Fibroblast of skin of scalp (primary cell): ENCODE data around the gene STARD10.

Source experiments
- DNase-seq: peaks from one replicate; pipeline ENCODE4 v3.0.0-alpha.2; 2013

STARD10 gene

DNA sequence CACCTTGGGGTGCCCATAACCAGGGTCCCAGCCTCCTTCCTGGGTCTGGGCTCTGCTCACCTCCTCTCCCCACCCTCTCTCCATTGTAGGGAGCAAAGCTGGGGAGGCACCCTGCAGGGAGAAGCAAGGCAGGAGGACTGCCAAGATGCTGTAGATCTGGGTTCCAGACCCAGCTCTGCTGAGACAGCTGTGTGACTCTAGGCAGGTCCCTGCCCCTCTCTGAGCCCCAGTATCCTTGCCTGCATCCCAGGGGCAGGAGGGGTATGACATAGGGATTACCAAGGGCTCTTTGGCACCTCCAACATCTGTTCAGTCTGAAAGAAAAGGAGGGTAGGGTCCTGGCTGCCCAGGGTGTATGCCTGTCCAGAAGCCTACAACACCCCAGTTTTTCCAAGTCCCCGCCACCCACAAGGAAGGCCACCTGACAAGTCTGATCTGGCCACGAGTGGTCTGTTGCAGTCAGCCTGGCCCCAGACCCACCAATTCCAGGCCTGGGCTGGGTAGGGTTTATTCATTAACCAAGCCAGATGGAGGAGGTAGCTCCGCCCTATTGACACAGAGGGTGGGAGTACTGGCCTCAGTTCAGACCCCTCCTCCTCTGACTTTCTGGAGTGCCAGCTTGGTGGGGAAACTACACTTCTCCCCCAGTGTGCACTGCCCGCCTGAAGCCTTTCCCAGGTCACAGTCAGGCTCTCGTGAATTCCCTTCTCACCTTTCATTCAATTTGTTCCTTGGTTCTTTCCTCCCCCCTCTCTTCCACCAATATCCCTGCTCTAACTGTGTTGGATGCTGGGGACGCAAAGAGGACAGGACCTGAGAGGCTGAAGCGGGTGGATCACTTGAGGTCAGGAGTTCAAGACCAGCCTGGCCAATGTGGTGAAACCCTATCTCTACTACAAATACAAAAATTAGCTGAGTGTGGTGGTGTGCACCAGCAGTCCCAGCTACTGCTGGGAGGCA is 15.0 kb downstream of the STARD10 start:
- no peak for DNase-seq

DNA sequence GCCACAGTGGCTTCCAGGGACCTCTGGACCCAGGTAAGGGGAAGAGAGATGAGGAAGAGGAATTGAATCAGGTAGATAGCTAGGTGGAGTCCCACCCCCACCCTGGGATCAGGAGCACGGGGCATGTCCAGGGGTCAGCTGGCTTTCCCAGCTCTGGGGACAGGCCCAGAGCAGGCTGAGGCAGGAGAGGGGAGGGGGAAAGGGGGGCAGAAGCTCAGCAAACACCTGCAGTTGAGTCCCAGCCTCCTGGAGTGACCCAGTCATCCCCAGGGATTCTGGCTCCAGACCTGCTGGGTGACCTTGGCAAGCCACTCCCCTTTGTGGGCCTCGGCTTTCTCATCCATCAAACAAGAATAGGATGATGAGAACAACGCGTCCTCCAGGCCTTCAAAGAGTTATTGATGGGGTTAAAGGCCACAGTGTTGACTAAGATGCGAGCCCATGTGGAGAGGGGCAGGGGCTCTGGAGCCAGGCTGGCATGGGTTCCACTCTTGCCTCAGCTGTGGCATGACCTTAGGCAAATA is 16.0 kb downstream of the STARD10 start:
- DNase-seq = no peak

DNA sequence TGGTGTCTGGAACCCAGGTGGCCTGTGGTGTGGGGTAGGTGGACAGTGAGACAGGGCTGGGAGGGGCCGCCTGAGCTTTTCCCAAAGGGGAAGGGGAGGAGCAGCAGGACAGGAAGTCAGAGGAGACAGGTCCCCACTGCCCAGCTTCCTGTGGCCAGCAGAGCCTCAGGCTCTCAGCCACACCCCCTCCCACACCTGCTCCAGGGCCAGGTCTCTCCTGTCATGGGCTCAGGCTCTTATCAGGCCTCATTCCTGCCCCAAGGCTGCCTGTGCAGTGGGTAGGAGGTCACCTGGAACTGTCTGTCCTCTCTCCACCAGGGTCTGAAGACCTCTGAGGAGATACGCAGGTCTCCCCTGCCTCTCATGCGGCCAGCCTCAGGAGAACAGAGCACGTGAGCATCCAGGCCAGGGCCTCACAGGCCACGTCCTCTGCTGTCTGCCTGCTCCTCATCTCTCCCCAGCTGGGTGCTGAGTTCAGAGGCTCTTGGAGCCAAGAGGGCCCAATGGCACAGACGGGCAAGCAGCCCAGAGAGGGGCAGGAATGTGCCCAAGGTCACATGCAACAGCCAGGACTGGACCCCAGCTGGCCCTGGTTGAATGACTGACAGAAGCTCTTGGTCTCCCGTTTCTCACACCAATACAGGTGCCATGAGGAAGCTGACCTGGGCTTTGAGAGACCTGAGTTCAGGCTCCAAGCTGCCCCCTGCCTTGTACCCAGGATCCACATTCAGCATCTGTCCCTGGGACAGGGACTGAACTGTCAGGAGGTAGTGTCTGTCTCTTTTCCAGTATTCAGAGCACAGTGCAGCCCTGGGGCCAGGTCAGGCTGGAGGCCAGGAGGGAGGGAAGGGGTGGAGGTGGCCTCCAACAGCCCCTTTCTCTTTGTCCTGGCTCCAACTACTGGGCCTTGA is 16.7 kb downstream of the STARD10 start:
- DNase-seq = no peak

DNA sequence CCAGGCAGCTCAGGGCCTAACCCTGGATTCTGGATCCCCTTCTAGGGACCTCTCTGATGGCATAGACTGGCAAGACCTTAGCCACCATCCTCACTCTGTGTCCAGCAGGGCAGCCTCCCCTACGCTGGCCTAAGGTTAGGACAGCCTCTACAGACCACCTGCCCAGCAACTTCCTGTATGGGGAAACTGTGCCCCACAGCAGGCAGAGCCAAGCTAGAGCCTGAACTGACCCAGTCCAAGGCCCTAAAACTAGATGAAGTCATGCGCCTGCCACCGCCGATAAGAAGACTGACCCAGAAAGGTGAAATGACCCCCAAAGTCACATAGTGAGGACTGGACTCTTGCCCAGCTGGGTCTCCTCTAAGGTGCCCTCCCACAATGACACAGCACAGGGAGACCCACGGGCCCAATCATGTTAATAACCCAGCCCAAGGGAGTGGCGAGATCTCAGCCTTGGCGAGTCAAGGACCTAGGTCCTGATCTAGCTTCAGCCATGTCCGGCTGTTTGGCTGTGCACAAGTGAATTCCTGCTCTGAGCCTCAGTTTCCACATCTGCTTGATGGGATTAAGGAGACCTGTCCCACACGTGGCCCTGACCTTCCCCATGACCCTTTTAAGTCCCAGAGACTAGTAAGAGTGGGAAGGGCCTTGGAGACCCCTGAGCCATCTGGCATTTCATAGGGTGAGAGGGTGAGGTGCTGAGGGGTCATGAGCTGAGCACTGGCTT is 17.6 kb downstream of the STARD10 start:
- no peak for DNase-seq

DNA sequence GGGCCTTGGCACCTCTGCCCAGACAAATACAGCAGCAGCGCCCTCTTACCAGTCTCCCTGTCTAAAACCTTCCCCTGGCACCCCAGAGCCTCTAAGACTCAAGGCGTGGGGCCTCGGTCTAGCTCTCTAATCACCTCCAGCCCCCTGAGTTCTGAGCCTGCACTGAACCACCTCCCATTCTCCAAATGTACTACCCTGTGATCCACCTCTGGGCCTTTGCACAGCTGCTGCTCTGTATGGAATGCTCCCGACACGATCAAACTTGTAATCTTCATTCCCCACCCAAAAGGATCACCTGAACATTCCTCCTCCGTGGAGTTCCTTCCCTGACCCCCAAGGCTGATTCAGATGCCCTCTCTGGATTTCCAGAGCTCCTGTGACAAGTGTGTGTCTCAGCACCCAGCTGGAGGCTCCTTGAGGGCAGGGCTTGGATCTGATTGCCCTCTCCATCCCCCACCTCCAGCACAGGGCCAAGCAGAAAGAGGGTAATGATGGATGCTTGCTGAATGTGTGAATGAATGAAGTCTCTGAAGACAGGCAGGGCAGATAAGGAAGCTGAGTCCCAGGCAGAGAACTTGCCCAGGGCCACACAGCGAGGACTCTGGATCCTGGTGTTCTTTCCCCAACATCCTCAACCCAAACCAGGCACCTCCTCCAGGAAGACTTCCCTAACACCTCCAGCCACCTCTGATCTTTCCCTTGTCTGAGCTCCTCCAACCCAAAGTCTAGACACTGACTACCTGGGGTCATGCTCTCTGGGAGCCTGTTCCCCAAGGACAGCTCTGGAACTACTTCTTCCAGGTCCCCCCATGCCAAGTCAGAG is 18.3 kb downstream of the STARD10 start:
- DNase-seq = no peak

DNA sequence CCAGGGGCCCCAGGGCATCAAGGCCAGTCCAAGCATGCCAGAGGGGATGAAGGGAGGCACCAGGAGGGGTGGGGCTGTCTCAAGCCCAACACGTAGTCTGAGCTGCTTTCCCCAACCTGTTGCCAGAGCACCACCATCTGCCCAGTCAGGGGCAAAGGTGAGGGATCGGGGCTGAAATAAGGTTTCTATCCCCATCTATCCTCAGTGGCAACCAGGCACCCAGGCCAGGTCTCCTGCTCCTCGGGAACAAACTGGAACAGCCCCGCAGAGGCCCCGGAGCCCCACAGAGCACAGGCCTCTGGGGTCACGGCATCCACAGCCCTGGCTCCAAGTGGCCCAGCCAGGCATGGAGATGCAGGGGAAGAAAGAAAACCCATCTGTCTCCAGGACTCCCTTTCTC is 19.3 kb downstream of the STARD10 start:
- no peak for DNase-seq

DNA sequence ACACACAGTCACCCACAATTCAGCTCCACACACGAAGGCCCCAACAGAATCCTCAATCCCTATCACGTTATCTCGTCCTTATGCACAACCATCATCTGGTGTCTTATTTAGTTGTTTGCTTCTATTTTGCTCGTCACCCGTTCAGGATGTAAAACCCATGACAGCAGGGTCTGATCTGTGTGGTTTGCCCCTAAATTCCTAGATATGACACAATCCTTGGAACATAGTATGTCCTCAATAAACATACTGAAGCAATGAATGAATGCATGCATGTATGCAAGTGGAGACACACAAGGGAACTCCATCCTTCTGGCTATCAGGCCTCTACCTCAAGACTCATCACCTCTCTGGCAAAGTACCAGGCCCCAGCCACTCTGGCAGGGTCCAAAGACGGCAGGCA is 20.2 kb downstream of the STARD10 start:
- no peak for DNase-seq

DNA sequence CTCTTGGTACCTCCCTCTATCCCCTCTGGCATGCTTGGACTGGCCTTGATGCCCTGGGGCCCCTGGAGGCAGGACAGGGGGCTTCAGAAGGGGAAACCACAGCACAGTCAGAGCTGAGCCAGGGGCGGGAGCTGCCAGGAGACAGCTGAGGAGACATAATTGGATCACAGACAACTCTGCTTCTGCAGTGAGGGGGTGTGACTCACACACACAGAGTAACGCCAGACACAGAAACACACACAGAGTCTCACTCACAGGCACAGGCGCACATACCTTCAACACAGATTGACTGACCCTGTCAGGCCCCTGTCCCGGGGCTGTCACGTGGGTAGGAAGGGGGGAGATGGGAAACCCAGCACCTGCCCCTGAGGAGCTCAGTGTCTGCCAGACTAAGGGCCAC is 20.6 kb downstream of the STARD10 start:
- DNase-seq = peak; percentile 88

DNA sequence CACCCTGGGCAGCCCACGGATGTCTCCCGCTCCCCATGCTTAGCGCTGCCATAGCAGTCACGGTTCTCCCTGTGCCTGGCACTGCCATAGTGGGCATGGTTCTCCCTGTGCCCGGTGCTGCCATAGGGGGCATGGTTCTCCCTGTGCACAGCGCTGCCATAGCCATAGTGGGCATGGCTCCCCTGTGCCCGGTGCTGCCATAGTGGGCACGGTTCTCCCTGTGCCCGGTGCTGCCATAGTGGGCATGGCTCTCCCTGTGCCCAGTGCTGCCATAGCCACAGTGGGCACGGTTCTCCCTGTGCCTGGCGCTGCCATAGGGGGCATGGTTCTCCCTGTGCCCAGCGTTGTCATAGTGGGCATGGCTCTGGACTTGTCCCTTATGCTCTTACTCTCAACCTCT is 21.8 kb downstream of the STARD10 start:
- DNase-seq = no peak

DNA sequence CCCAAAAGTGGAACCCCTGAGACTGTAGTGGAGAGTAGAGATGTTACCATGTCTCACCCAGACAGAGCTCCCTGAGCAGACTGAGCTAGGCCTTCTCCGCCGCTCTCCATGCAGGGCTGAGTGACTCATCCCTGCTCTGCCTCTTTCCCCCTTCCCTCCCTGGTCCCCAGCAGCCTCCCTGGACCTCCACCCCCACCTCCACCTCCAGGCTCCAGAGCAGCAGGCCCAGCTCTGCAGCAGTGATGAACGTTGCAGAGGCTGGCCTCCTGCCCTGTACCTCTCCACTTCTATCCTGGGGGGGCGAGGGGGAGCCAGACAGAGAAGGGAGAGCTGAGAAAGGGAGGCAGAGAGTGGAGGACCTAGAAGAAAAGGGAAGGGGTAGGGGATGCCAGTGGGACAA is 22.3 kb downstream of the STARD10 start:
- peak; percentile 76 for DNase-seq

DNA sequence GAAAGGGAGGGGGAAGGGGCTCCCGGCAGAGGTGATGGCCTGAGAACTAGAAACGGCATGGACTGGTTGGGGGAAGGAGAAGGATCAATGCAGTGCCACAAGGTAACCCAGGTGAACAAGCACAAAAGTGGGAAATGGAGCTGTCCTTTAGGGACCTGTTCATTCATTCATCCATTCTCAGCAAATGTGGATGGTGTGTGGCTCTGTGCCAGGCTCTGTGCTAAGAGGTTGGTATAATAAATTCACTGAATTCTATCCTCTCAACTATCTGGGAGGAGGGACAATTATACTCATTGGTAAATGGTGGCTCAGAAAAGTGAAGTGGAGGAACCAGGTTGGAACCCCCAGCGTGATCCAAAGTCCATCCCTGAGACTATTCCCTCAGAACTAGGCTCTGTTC is 23.0 kb downstream of the STARD10 start:
- DNase-seq = no peak

DNA sequence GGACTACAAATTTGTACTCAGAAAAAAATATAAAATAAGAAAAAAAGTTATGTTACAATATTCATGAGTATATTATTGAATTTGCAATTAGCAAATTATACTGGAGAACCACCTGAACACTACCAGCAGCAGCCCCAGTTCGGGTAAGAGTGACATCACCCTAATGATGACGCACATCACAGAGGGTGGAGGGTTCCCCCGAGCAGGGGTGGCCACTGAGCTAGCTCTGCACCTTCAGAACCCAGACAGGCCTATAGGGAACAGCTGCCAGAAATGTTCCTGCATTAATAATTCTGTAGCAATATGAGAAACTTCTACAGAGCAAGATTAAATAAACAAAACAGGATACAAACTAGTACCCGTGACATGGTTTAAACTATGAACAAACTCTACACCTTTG is 24.2 kb downstream of the STARD10 start:
- DNase-seq = no peak

DNA sequence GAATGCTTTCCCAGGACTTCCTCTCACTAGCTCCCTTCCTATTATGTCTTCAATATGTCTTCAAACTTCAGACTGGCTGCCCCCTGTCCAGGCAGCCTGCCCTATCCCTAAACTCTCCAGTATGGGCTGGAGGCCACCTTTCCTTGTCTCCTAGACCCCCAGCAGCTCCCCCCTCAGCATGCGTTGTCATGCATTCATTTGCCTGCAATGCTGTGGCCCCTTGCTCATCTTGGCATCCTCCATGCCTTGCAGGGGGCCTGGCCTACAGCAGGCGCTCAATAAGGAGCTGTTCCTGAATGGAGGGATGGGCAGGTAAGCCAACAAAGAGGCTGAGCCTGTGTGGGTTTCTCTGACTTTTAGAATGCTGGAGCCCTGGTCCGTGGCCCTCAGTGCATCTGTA is 25.3 kb downstream of the STARD10 start:
- DNase-seq = no peak

DNA sequence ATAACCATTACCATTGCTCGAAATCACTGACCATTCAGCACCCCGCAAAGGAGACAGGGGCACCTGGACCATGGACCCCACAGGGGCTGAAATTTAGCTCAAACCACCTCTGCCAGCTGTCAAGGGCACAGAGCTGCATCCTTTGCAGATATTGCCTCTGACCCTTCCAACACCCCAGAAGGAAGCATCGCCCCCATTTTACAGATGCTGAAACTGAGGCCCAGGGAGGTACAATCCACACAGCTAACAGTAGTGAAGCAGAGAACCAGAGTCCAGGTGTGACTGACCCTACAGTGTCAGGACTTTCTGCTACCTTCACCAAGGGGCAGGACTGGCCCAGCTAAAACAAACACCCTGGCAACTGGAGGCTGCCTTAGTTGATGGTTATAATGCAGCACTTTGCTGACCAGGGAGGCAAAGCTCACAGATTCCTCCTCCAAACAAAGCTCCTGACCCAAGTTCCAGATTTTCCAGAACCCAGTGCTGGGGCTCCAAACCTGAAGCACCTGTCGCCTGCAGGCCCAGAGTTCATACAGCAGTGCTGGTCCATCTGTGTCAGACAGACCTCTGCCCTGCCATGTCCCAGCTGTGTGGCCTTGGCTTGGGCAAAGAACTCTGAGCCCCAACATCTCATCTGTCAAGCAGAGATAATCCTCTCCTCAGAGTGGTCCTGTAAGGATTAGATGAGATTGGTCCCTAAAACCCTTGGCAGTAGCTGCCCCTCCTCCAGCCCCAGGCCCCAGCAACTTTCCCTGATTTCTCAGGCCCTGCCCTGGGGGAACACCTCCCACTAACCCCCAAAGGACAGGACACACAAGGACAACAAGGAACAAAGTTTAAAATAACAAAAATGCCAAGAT is 26.4 kb downstream of the STARD10 start:
- no peak for DNase-seq

DNA sequence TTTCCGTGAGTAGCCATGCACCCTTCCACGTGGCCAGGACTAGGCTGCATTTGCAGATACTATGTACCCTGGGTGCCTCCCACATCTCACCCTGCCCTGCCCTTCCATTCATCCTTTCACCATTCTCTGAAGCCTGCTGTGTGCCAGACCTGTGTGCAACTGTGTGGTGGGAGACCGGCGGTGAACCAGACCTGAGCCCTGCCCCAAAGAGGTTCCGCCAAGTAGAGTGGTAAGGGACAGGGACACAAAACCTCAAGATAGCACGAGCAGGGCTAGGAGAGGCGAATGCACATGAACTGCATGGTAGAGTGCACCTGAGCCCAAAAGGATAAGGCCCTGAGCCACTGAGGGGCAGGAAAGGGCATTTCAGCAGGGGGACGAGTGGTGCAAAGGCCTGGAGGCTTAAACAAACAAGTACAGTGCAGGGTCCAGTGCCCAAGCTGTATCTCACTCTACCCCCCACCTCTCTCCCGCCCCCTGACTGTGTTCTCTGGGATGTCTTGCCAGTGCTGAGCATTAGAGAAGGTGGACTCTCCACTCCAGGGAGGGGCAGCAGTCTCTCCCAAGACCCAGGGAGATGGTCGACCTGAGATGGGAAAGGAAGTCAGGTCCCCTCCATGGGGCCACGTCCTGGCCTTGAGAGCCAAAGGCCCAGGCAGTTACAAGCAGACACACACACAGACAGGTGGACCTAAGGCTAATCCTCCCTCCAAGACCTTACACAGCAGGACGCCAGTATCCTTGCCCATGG is 27.5 kb downstream of the STARD10 start:
- DNase-seq = no peak

DNA sequence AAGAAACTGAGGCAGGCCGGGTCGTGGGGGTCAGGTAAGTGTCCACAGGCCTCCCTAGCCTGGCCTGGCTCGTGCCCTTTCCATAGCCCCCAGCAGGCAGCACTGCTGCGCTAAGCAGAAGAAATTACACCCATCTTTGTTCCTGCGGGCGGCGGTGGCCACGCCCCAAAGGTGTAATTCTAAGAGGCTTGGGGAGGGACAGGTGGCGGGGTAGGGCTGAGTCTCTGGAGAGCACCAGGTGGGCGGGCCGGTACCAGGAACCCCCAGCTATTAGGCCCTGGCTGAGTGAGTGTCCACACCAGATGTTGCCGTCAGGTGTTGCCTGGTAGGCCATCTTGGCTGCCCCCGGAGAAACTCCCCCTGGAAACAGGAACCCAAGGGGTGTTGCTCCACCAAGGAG is 29.3 kb downstream of the STARD10 start:
- DNase-seq = no peak

DNA sequence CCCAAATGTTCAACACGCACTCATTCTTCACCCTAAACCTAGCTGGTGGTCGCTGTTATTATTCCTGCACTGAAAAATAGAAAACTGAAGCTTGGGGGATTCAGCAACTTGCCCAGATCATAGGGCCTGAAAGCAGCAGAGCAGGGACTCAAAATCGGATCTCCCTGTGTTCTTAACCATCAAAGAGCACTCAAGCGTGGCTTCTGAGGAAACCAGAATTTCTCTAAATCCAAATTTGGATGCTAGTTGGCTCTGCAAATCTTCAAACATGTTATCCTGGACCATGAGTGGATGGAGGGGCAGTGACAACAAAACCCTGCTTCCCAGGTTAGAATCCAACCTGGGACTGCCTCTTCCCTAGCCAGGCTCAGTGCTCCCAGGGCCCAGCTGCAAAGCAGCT is 30.0 kb downstream of the STARD10 start:
- no peak for DNase-seq

DNA sequence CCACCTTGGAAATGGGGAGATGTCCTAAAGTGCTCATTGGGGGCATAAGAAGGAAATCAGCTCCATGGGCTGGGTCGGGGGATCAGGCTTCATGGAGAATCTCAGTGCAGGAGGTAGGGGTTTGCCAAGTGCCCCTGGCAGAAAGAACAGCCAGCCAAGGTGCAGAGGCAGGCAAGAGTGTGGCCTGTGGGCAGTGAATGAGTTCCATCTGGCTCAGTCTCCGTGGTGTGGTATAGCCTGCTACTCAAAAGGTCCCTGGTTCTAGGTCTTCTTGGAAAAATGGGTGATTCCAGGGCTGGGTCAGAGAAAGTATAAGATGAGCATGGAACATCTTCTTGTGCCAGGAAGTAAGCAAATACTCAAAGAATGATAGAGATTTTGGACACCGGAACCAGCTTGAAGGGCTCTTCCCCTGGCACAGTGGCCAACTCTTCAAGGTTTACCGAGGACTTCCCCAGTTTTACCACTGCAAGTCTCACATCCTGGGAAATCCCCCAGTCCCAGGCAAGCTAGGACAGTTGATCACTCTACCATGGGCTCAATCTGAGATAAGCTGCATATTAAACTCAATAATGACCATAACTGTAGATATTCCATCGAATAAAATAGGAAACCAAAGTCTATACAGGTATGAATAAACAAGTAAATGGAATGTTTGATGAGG is 31.1 kb downstream of the STARD10 start:
- DNase-seq = no peak
